HepG2 (cell line): ENCODE results near the gene PDZD8.

Source experiments
- CEBPB ChIP-seq: IDR thresholded peaks from 2 replicates; pipeline ENCODE4 v1.6.1; 2011; ENCODE audit warnings: low read depth, low read length, improper control_type of control experiment, borderline replicate concordance
- HMG20A ChIP-seq: IDR thresholded peaks from 2 replicates; pipeline ENCODE4 v1.6.1; 2016; ENCODE audit warnings: borderline replicate concordance
- NR2C2 ChIP-seq: sonication (generic); formaldehyde crosslinking; IDR thresholded peaks from 2 replicates; pipeline ENCODE4 v1.4.0; 2020; ENCODE audit warnings: missing genetic modification reagents, mild to moderate bottlenecking, moderate library complexity, borderline replicate concordance
- POLR2A ChIP-seq, 2 experiments: IDR thresholded peaks; 2 replicates each; pipeline ENCODE4 v1.6.1; 2011; ENCODE audit warnings: low read depth in 2 of 2, low read length in 2 of 2, mild to moderate bottlenecking in 1 of 2, moderate library complexity in 1 of 2; ENCODE audit not compliant: insufficient read depth in 1 of 2
- ZNF232 ChIP-seq: sonication (generic); formaldehyde crosslinking; IDR thresholded peaks from 2 replicates; pipeline ENCODE4 v1.4.0; 2020; ENCODE audit warnings: missing genetic modification reagents, borderline replicate concordance
- TF ChIP-seq, protein P1 (sequence below): sonication (generic); formaldehyde crosslinking; conservative IDR thresholded peaks from 2 replicates; pipeline ENCODE4 v1.8.1; 2023; ENCODE audit warnings: missing genetic modification reagents
- TF ChIP-seq, protein P2 (sequence below): sonication (generic); formaldehyde crosslinking; IDR thresholded peaks from 2 replicates; pipeline ENCODE4 v1.4.0; 2020; ENCODE audit warnings: missing genetic modification reagents
- TF ChIP-seq, protein P3 (sequence below): sonication (generic); formaldehyde crosslinking; IDR thresholded peaks from 2 replicates; pipeline ENCODE4 v1.9.0; 2021; ENCODE audit warnings: missing genetic modification reagents, mild to moderate bottlenecking, borderline replicate concordance
- TF ChIP-seq, protein P4 (sequence below): sonication (generic); formaldehyde crosslinking; IDR thresholded peaks from 2 replicates; pipeline ENCODE4 v1.5.0; 2020; ENCODE audit warnings: mild to moderate bottlenecking, missing genetic modification reagents, moderate library complexity
- TF ChIP-seq, protein P5 (sequence below): sonication (generic); formaldehyde crosslinking; IDR thresholded peaks from 2 replicates; pipeline ENCODE4 v1.4.0; 2020; ENCODE audit warnings: missing genetic modification reagents

DNA sequence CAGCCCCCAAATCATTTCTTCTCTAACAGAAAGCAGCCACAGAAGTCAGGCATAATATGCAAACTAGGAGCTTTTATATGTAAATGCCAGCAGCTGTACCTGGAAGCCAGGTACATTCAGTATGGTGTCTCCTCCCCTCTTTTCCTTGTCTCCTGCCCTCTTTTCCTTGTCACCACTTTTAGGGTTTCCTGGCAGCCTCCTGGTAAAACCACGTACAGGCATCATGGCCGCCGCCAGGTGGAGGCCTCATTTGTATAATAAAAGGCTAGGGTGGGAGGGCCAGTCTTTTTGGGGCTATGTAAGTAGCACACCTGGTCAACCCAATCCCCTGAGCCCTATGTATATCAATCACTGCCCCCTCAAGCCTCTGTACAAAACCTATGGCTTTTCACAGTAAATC is 28.7 kb downstream of the PDZD8 start:
- TF ChIP-seq, protein P1, sequence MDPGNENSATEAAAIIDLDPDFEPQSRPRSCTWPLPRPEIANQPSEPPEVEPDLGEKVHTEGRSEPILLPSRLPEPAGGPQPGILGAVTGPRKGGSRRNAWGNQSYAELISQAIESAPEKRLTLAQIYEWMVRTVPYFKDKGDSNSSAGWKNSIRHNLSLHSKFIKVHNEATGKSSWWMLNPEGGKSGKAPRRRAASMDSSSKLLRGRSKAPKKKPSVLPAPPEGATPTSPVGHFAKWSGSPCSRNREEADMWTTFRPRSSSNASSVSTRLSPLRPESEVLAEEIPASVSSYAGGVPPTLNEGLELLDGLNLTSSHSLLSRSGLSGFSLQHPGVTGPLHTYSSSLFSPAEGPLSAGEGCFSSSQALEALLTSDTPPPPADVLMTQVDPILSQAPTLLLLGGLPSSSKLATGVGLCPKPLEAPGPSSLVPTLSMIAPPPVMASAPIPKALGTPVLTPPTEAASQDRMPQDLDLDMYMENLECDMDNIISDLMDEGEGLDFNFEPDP (CRISPR knock-in tag): no peak
- TF ChIP-seq, protein P2, sequence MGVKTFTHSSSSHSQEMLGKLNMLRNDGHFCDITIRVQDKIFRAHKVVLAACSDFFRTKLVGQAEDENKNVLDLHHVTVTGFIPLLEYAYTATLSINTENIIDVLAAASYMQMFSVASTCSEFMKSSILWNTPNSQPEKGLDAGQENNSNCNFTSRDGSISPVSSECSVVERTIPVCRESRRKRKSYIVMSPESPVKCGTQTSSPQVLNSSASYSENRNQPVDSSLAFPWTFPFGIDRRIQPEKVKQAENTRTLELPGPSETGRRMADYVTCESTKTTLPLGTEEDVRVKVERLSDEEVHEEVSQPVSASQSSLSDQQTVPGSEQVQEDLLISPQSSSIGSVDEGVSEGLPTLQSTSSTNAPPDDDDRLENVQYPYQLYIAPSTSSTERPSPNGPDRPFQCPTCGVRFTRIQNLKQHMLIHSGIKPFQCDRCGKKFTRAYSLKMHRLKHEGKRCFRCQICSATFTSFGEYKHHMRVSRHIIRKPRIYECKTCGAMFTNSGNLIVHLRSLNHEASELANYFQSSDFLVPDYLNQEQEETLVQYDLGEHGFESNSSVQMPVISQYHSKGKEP (CRISPR knock-in tag): no peak
- TF ChIP-seq HMG20A (CRISPR knock-in tag): no peak
- no peak for TF ChIP-seq POLR2A (IDR thresholded peaks at IDR 0.05; ENCODE audit: insufficient read depth in 1 of 2, low read depth in 2 of 2, low read length in 2 of 2)
- TF ChIP-seq, protein P3, sequence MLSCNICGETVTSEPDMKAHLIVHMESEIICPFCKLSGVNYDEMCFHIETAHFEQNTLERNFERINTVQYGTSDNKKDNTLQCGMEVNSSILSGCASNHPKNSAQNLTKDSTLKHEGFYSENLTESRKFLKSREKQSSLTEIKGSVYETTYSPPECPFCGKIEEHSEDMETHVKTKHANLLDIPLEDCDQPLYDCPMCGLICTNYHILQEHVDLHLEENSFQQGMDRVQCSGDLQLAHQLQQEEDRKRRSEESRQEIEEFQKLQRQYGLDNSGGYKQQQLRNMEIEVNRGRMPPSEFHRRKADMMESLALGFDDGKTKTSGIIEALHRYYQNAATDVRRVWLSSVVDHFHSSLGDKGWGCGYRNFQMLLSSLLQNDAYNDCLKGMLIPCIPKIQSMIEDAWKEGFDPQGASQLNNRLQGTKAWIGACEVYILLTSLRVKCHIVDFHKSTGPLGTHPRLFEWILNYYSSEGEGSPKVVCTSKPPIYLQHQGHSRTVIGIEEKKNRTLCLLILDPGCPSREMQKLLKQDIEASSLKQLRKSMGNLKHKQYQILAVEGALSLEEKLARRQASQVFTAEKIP (CRISPR knock-in tag): no peak
- no peak for TF ChIP-seq ZNF232 (CRISPR knock-in tag)
- TF ChIP-seq, protein P4, sequence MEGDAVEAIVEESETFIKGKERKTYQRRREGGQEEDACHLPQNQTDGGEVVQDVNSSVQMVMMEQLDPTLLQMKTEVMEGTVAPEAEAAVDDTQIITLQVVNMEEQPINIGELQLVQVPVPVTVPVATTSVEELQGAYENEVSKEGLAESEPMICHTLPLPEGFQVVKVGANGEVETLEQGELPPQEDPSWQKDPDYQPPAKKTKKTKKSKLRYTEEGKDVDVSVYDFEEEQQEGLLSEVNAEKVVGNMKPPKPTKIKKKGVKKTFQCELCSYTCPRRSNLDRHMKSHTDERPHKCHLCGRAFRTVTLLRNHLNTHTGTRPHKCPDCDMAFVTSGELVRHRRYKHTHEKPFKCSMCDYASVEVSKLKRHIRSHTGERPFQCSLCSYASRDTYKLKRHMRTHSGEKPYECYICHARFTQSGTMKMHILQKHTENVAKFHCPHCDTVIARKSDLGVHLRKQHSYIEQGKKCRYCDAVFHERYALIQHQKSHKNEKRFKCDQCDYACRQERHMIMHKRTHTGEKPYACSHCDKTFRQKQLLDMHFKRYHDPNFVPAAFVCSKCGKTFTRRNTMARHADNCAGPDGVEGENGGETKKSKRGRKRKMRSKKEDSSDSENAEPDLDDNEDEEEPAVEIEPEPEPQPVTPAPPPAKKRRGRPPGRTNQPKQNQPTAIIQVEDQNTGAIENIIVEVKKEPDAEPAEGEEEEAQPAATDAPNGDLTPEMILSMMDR: no peak
- no peak for TF ChIP-seq NR2C2 (CRISPR knock-in tag)
- TF ChIP-seq, protein P5, sequence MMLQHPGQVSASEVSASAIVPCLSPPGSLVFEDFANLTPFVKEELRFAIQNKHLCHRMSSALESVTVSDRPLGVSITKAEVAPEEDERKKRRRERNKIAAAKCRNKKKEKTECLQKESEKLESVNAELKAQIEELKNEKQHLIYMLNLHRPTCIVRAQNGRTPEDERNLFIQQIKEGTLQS: no peak
- TF ChIP-seq CEBPB: no peak
